Heart left ventricle (tissue), 16 donors: Measurements from ENCODE around the gene KDM8. TPM values are rescaled to one million over a fixed set of nuclear protein-coding genes. Genes with fewer than 3 reads are reported as not detected.

Experiments used
- ATAC-seq, 4 donors: fragments of 200-7000 bp; cut with Tn5 transposase; one replicate each; pipeline ENCODE4 v1.9.1; 2020 to 2022; ENCODE audit warnings: moderate library complexity in 4 of 4, mild to moderate bottlenecking in 3 of 4, moderate number of reproducible peaks in 1 of 4
- DNase-seq, 5 donors: peaks; one replicate each; pipeline ENCODE4 v3.0.0-alpha.2; 2020
- H3K27ac ChIP-seq, 12 donors: fragments of 200-600 bp; sonication (generic) in 4 of 12; one replicate each; pipeline versions ENCODE4 v1.5.0 to v1.8.0; 2016 to 2022; ENCODE audit warnings: mild to moderate bottlenecking in 2 of 12
- H3K27me3 ChIP-seq, 9 donors: fragments of 200-600 bp; sonication (generic) in 2 of 9; one replicate each; pipeline versions ENCODE4 v1.5.1 to v1.8.0; 2016 to 2022; ENCODE audit warnings: mild to moderate bottlenecking in 3 of 9
- H3K36me3 ChIP-seq, 9 donors: fragments of 200-600 bp; sonication (generic) in 2 of 9; one replicate each; pipeline versions ENCODE4 v1.5.0 to v1.8.0; 2018 to 2022; ENCODE audit warnings: mild to moderate bottlenecking in 2 of 9
- H3K4me1 ChIP-seq, 12 donors: fragments of 200-600 bp; sonication (generic) in 4 of 12; one replicate each; pipeline versions ENCODE4 v1.5.0 to v1.8.0; 2016 to 2022; ENCODE audit warnings: mild to moderate bottlenecking in 3 of 12
- H3K4me3 ChIP-seq, 12 donors: fragments of 200-600 bp; sonication (generic) in 4 of 12; one replicate each; pipeline versions ENCODE4 v1.5.0 to v1.8.0; 2017 to 2022; ENCODE audit warnings: mild to moderate bottlenecking in 9 of 12, moderate library complexity in 4 of 12
- H3K9me3 ChIP-seq, 12 donors: fragments of 200-600 bp; sonication (generic) in 4 of 12; one replicate each; pipeline versions ENCODE4 v1.5.0 to v1.8.0; 2016 to 2022; ENCODE audit warnings: mild to moderate bottlenecking in 1 of 12
- POLR2A ChIP-seq, 2 donors: fragments of 450-650 bp; IDR thresholded peaks; one replicate each; pipeline ENCODE4 v1.6.1; 2017; ENCODE audit warnings: antibody characterized with exemption in 2 of 2, mild to moderate bottlenecking in 2 of 2, moderate library complexity in 2 of 2
- WGBS, 4 donors: extraction: QIAGEN DNeasy Blood & Tissue Kit in 2 of 4; methylation state at CpG; one replicate each; pipeline versions ENCODE4 v1.1.5 to v1.1.7; 2013 to 2018; 5-methylcytosine and 5-hydroxymethylcytosine counted together
- intact Hi-C, 10 donors: fragments of 100-400 bp; cut with DNase I; formaldehyde crosslinking; loops; one replicate each; pipeline versions ENCODE4 v1.11.1 to v1.14.2; 2022
- polyA plus RNA-seq, 2 donors: library from polyadenylated mRNA; stranded (reverse); fragments of 200-250 nt; gene quantifications; one replicate each; pipeline ENCODE4 v1.2.3, GENCODE V29; 2013
- total RNA-seq, 9 donors: library from RNA; depleted of rRNA in 2 of 9; stranded (reverse); fragments of >200 nt in 2 of 9; fragmentation: NEBNext Ultra II Directional in 3 of 9; extraction: Animal tissue kit (Norgen Biotek cat#: 25700) in 3 of 9; gene quantifications; one replicate each; pipeline versions ENCODE4 v1.1.0 to v1.2.4, GENCODE V29; 2016 to 2023
- TF ChIP-seq, protein P1 (sequence below), 12 donors: fragments of 200-600 bp; sonication (generic) in 4 of 12; IDR thresholded peaks; one replicate each; pipeline versions ENCODE4 v1.5.0 to v1.8.0; 2018 to 2022; ENCODE audit warnings: antibody characterized with exemption in 12 of 12, mild to moderate bottlenecking in 5 of 12
- donor health status: ischemic (EF 13 %, LVEDD 7.1; RV severe dilation, severe dysfunction).
- donor health status: healthy with polysubstance abuse.
- donor health status: DM: no; HTN: yes; CAD: no.
- donor health status: DM: no; HTN: no; CAD: no.
- donor health status: ischemic (EF 25% LVEDD 6.9; RV normal size, moderate dysfunction).
- donor health status: ischemic (EF 25% LVEDD 5.7; RV mildly dilated, moderate dysfunction).
- donor health status: healthy.
- donor health status: DM: yes; HTN: yes; CAD: no.
- donor health status: ischemic (EF 35%, LVEDD 5.7; RV mildly dilated, moderate dysfunction).
- donor health status: nonischemic (EF 11% LVEDD 7.7; RV severe dilation, severe dysfunction).
- donor health status: DM: yes; HTN: yes; CAD: no.
- donor health status: PGD.
- donor health status: ischemic (EF 29% LVEDD 5.4; RV normal size, mild dysfunction).
- donor health status: nonischemic (EF 23%, LVEDD 6.1; RV moderate dilation, normal function).

KDM8 gene
- total and polyA plus RNA-seq, 11 donors = 1.4 to 8.4 (median 3.5) TPM

DNA sequence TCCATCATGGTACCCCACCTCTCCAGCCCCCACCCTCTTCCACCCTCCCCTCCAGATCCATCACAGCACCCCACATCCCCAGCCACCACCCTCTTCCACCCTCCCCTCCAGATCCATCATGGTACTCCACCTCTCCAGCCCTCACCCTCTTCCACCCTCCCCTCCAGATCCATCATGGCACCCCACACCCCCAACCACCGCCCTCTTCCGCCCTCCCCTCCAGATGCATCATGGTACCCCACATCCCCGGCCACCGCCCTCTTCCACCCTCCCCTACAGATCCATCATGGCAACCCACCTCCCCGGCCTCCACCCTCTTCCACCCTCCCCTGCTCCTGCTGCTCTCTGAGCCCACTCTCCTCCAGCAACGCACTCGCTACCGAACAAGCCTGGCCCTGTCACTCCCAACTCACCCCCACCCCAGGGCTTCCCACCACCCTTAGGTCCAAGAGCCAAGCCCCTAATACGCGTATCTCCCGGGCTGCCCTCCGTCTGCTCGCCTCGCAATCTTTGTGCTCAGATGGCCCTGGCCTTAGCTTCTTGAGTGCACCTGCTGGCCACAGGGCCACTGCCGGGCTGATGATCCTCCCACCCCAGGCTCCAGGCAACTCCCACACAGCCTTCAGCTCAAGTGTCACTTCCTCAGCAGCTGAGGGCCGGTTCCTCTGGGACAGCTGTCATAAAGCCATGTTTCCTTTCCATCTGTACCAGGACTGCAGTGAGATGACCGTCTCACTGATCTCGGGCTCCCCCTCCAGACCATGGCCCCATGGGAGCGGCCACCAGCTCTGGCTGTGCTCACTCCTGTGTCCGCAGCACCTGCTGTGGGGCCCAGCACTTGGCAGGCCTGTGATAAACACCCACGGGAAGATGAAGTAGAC, 25.5 kb downstream of the KDM8 start:
- WGBS, 4 donors = 67 to 72% (median 67%) methylated on average over 21 of the region's 21 CpGs
- peaks cover 0 to 54% (median 39%) of the 10 kb centered on the region in 9 donors for H3K36me3 ChIP-seq
- H3K9me3 ChIP-seq = no peaks in the 10 kb centered on the region
- peak in 1 of 2 donors; percentile 6 for TF ChIP-seq POLR2A (IDR thresholded peaks at IDR 0.05)
- TF ChIP-seq, protein P1, sequence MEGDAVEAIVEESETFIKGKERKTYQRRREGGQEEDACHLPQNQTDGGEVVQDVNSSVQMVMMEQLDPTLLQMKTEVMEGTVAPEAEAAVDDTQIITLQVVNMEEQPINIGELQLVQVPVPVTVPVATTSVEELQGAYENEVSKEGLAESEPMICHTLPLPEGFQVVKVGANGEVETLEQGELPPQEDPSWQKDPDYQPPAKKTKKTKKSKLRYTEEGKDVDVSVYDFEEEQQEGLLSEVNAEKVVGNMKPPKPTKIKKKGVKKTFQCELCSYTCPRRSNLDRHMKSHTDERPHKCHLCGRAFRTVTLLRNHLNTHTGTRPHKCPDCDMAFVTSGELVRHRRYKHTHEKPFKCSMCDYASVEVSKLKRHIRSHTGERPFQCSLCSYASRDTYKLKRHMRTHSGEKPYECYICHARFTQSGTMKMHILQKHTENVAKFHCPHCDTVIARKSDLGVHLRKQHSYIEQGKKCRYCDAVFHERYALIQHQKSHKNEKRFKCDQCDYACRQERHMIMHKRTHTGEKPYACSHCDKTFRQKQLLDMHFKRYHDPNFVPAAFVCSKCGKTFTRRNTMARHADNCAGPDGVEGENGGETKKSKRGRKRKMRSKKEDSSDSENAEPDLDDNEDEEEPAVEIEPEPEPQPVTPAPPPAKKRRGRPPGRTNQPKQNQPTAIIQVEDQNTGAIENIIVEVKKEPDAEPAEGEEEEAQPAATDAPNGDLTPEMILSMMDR (IDR thresholded peaks at IDR 0.05) = peak in 2 of 12 donors; percentile 15 to 18
- DNase-seq = peak; percentile 59 to 73 (median 70)
- no peak overlapping the region for H3K27ac ChIP-seq
- peaks cover 0 to 37% (median 6%) of the 10 kb centered on the region in 12 donors for H3K4me1 ChIP-seq
- intact Hi-C loops = loop anchor here in 1 of 10 donors (5.0 kb wide), 1 partner anchor 138 kb away; no protein-coding TSS in a partner anchor
- H3K27me3 ChIP-seq = no peaks in the 10 kb centered on the region
- ATAC-seq = peak; percentile 52 to 89 (median 52)
- no peak overlapping the region for H3K4me3 ChIP-seq

DNA sequence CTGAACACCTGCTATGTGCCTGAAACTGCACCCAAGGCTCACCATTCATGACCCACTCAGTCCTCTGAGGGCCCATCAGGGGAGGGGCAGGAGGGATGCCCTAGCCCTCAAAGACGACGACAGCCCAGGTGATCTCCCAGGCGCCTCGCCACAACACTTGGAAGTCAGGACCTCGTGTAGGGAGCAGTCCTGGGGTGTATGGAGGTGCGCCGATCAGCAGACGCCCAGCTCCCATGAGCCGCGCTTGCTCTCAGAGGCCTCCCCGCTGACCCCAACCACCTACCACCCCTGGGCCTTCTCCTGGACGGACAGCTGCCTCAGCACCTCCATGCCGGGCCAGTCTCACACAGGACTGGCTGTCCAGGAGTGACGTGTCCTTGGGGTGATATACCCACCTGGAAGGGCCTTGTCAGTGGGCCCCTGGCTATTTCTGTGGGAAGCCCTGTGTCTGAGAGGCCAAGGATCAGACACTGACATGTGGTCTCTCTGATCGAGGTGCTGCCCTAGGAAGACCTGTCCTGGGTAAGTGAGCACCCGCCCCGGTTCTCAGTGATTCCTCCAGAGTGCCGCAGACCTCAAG, 26.7 kb downstream of the KDM8 start:
- no peak for ATAC-seq
- intact Hi-C loops = loop anchor here in 6 of 10 donors (5.0 to 10.0 kb wide), 4 partner anchors 85 to 227 kb away; partner anchors contain the start of gene IL4R (in 3 of the 6)
- peaks cover 0 to 51% (median 34%) of the 10 kb centered on the region in 9 donors for H3K36me3 ChIP-seq
- H3K27me3 ChIP-seq = no peaks in the 10 kb centered on the region
- no peaks in the 10 kb centered on the region for H3K9me3 ChIP-seq
- TF ChIP-seq, protein P1 (IDR thresholded peaks at IDR 0.05) = no peak
- TF ChIP-seq POLR2A (IDR thresholded peaks at IDR 0.05) = no peak
- peak in 2 of 5 donors; percentile 17 to 56 for DNase-seq
- peaks cover 0 to 48% (median 9%) of the 10 kb centered on the region in 12 donors for H3K4me1 ChIP-seq
- H3K4me3 ChIP-seq = no peak overlapping the region
- peak overlapping the region in 1 of 12 donors; percentile 17 for H3K27ac ChIP-seq
- WGBS, 4 donors = 92 to 96% (median 94%) methylated on average over 5 to 18 of the region's 18 CpGs

DNA sequence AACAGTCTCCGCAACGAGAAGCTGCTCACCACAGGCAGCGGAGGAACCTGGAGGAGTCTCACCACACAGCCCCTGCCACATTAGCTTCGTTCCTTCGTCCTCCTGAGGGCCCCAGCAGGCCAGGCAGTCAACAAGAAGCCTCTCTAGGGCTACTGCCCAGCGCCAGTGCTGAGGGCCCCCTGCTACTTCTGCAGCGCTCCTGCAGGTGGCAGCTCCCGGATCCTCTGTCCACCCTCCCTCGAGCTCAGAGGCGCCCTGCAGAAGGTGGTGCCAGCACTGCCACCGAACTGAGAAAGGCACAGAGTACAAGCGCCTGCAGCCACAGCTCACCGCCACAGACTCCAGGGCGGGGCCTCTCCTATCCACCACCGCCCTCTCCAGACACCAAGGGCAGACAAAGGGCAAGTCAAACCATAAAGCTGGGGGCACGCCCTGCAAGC, 27.3 kb downstream of the KDM8 start:
- peak in 1 of 4 donors; percentile 13 for ATAC-seq
- WGBS, 4 donors = 69 to 84% (median 82%) methylated on average over 11 to 16 of the region's 16 CpGs
- TF ChIP-seq POLR2A (IDR thresholded peaks at IDR 0.05) = no peak
- Histone ChIP-seq H3K9me3 (no peaks in the 10 kb centered on the region), H3K36me3 (peaks cover 0 to 51% (median 32%) of the 10 kb centered on the region in 9 donors), H3K4me3 (no peak overlapping the region), H3K27me3 (no peaks in the 10 kb centered on the region), H3K27ac (peak overlapping the region in 1 of 12 donors; percentile 17), H3K4me1 (peaks cover 0 to 54% (median 15%) of the 10 kb centered on the region in 12 donors)
- intact Hi-C loops = loop anchor here in 5 of 10 donors (5.0 to 10.0 kb wide), 4 partner anchors 84 to 227 kb away; partner anchors contain the start of gene IL4R (in 3 of the 5)
- peak in 2 of 5 donors; percentile 36 to 74 for DNase-seq

DNA sequence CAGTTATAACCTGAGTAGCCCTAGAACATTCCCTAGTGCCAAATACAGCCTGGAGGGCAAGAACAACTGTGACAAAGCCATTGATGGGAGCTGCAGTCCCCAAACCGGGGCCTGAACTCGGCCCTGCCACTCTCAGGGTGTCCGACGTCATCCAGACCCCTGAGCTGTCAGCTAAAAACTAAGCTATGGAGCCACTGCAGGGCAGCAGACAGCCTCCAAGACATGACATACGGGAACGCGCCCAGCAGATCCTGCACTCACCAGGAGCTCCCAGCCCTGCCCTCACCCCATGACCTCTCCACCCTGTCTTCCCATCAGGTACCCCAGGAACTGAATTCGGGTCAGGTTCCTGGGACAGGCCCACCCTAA, 28.4 kb downstream of the KDM8 start:
- peaks cover 0 to 65% (median 25%) of the 10 kb centered on the region in 12 donors for H3K4me1 ChIP-seq
- peak overlapping the region in 1 of 12 donors; percentile 91 for H3K27ac ChIP-seq
- DNase-seq (no peak), ATAC-seq (no peak)
- TF ChIP-seq POLR2A (IDR thresholded peaks at IDR 0.05) = no peak
- TF ChIP-seq, protein P1 (IDR thresholded peaks at IDR 0.05) = no peak
- no peaks in the 10 kb centered on the region for H3K9me3 ChIP-seq
- peaks cover 0 to 47% (median 28%) of the 10 kb centered on the region in 9 donors for H3K36me3 ChIP-seq
- no peaks in the 10 kb centered on the region for H3K27me3 ChIP-seq
- intact Hi-C loops = loop anchor here in 5 of 10 donors (5.0 to 10.0 kb wide), 4 partner anchors 83 to 226 kb away; partner anchors contain the start of gene IL4R (in 3 of the 5)
- WGBS, 4 donors = 85 to 94% (median 89%) methylated on average over 8 of the region's 8 CpGs
- no peak overlapping the region for H3K4me3 ChIP-seq
